22Rv1 (cell line): Measurements from ENCODE around the gene AK9.

Experiments used
- H3K27ac ChIP-seq: fragments of 450-650 bp; 2 replicates; pipeline ENCODE4 v1.5.1; 2017
- ZFX ChIP-seq: fragments of 450-650 bp; IDR thresholded peaks from 2 replicates; pipeline ENCODE4 v1.6.1; 2017; ENCODE audit warnings: antibody characterized with exemption, borderline replicate concordance
- TF ChIP-seq, protein P1 (sequence below): fragments of 450-650 bp; IDR thresholded peaks from 2 replicates; pipeline ENCODE4 v1.5.1; 2017; ENCODE audit warnings: mild to moderate bottlenecking

AK9 gene

DNA sequence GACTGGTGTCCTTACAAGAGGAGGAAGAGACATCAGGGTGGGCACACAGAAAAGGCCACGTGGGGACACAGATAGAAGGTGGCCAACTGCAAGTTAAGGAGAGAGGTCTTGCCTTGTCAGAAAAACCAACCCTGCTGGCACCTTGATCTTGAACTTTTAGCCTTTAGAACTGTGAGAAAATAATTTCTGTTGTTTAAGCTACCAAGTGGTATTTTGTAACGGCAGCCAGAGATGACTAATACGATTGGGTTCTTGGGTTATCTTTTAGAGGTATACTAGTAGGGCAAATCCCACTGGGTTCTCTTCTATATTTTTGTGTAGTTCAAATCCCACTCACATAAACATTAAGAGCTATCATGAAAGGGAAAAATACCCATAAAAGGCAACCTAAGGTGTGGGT lies 176.1 kb downstream of the AK9 start:
- TF ChIP-seq, protein P1, sequence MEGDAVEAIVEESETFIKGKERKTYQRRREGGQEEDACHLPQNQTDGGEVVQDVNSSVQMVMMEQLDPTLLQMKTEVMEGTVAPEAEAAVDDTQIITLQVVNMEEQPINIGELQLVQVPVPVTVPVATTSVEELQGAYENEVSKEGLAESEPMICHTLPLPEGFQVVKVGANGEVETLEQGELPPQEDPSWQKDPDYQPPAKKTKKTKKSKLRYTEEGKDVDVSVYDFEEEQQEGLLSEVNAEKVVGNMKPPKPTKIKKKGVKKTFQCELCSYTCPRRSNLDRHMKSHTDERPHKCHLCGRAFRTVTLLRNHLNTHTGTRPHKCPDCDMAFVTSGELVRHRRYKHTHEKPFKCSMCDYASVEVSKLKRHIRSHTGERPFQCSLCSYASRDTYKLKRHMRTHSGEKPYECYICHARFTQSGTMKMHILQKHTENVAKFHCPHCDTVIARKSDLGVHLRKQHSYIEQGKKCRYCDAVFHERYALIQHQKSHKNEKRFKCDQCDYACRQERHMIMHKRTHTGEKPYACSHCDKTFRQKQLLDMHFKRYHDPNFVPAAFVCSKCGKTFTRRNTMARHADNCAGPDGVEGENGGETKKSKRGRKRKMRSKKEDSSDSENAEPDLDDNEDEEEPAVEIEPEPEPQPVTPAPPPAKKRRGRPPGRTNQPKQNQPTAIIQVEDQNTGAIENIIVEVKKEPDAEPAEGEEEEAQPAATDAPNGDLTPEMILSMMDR = no peak
- no peak for TF ChIP-seq ZFX
- H3K27ac ChIP-seq = peak overlapping the region; percentile 54

DNA sequence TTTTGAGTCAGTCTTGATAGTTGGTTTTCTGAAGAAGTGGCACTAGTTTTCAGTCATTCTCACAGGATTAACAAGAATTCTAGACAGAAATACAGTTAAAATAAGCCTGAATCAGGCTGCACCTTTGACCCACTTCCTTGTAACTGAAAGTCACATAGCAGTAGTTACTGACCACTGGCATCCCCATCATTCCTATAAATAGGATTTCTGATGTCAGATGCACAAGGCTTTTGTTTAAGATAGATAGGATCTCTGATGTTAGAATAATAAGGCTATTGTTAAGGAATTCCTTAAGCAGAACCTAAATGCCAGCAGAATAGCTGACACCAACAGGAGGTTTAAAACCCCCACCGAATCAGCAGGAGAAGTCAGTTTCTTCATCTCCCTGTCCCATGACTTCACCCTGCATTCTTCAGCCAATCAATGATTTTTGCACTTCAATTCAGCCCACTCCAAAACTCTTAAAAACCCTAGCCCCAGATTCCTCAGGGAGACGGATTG lies 177.4 kb downstream of the AK9 start:
- no peak for TF ChIP-seq ZFX
- TF ChIP-seq, protein P1 = no peak
- H3K27ac ChIP-seq = peak overlapping the region; percentile 54

DNA sequence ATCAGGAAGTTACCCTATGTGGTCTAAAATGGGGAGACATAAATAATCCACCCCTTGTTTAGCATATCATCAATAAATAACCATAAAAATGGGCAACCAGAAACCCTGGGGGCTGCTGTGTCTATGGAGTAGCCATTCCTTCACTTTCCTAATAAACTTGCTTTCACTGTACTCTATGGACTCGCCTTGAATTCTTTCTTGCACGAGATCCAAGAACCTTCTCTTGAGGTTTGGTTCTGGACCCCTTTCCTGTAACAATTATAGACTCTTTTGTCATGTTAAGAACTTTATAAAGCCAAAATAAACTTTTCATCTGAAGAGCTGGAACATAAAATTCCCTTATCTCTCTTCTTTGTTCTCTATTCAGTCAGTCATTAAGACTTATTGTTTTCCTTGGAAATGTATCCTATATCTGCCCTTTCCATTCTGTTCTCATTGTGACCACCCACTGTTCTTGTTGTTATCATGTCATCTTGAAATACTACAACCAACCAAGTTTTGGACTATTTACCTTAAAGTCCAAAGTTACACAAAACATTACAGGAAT lies 178.7 kb downstream of the AK9 start:
- peak overlapping the region; percentile 54 for H3K27ac ChIP-seq
- no peak for TF ChIP-seq ZFX
- TF ChIP-seq, protein P1 = no peak

DNA sequence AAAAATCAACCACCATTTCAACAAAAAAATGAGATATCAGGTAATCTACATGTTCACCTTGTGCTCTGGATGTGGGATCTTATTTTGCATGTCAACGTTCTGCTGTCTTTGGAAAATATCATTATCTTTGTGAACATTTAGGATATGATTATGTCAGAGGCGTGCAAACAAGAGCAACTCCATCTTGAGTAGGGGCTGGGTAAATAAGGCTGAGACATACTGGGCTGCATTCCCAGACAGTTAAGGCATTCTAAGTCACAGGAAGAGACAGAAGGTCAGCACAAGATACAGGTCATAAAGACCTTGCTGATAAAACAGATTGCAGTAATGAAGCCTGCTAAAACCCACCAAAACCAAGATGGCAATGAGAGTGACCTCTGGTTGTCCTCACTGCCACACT lies 179.2 kb downstream of the AK9 start:
- no peak for TF ChIP-seq ZFX
- TF ChIP-seq, protein P1 = no peak

DNA sequence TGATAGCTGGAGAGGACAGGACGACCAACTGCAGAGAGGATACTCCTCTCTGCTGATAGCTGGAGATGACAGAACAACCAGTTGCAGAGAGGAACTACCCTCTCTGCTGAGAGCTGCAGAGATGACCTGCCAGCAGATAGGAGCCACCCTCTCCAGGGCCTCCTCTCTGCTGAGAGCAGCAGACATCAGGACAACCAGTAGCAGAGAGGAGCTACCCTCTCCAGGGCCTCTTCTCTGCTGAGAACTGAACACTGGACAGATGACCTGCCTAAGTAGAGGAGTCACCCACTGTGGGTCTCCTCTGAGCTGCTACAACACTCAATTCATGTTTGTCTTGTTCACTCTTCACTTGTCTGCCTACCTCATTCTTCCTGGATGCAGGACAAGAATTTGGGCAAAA lies 180.6 kb downstream of the AK9 start:
- no peak overlapping the region for H3K27ac ChIP-seq
- TF ChIP-seq ZFX = no peak
- TF ChIP-seq, protein P1 = no peak

More for the DNA sequence above, 179.2 kb downstream of the AK9 start:
- peak overlapping the region; percentile 54; the same call in 1 of the 2 replicates for H3K27ac ChIP-seq

DNA sequence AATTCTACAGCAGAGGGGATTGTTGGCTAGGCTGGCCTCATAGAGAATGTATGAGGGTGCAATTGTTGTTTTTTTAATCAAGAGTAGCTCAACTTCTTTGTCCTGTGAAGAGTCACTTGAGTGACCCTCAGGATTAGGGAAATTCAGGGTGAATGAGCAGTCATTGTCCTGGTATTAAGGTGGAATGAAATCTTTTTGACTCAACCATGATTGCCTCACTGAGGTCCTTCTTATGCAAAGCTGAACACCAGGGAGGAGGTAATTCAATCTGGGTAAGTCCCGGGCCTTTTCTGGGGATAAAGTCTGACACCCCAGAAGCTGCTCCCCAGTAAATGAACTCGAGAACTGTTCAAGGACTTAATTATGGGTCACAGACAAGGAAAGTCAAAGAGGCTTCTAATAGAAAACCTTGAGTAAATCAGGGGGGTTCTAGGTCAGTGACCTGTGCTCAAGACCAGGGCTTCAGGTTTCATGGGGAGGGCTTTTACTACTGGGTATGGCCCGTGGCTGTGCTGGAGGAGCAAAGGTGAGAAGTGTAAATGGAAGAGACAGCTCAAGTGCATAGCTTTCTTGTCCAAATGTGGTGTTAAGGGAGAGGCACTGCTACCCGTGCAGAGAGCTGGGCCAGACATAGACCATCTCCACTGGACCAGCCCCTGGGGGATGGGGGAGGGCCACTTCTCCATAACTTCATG lies 182.7 kb downstream of the AK9 start:
- no peak overlapping the region for H3K27ac ChIP-seq
- TF ChIP-seq, protein P1 = no peak

DNA sequence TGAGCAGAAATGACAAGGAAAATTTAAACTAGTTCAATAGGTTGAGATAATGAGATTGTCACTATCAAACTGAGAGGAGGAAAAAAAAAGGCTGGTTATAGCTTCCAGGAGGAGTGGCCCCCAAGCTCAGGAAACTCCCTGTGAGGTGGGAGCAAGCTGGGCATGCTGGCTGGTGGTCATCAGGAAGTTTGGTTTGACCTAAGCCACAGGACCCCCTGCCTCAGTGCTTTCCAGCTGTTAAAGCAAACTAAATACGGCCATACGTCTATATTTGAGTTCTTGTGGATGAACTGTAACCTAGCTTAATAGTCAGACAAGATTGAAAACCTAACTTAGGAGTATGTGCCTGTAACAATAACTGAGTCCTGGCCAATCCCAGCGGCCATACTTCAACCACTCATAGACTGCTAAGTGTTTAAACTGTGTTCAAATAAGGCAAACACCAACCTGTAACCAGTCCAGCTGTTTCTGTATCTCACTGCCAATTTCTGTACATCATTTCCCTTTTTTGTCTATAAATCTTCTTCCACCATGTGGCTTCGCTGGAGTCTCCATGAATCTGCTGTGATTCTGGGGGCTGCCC lies 183.4 kb downstream of the AK9 start:
- no peak for TF ChIP-seq ZFX
- TF ChIP-seq, protein P1 = no peak
- no peak overlapping the region for H3K27ac ChIP-seq
